Prostate gland (tissue), 2 donors: ENCODE results near the gene PHF21B.

Source experiments
- POLR2AphosphoS5 ChIP-seq: sonication (generic); formaldehyde crosslinking; IDR thresholded peaks from one replicate; pipeline ENCODE4 v1.6.1; 2017; ENCODE audit warnings: antibody characterized with exemption
- TF ChIP-seq, protein P1 (sequence below), 4 experiments: fragments of 200-600 bp in 2 of 4; fragments of 450-650 bp in 2 of 4; sonication (generic) in 2 of 4; IDR thresholded peaks; 1 replicate in 3 of 4; 2 replicates in 1 of 4; pipeline ENCODE4 v1.5.1; 2016 to 2019; ENCODE audit warnings: antibody characterized with exemption in 4 of 4, mild to moderate bottlenecking in 2 of 4, moderate library complexity in 2 of 4

DNA sequence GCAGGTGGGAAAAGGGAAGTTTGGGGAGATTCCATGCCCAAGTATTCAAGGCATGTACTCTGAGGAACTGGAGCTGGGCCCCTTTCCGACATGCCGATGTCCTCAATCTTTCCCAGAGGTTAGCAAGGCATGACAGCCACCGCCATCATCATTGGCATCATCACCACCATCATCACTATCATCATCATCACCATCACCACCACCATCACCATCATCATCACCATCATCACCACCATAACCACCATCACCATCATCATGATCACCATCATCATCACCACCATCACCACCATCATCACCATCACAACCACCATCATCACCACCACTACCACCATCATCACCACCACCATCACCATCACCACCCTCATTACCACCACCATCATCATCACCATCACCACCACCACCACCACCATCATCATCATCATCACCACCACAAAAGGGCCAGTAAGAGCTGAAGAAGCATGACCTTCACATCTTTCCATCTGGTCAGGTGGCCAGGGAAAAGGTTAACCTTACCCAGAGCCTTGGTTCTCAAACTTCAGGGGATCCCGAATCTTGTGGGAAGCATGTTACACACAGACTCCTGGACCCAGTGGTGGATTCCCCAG, 25.8 kb downstream of the PHF21B start:
- TF ChIP-seq, protein P1, sequence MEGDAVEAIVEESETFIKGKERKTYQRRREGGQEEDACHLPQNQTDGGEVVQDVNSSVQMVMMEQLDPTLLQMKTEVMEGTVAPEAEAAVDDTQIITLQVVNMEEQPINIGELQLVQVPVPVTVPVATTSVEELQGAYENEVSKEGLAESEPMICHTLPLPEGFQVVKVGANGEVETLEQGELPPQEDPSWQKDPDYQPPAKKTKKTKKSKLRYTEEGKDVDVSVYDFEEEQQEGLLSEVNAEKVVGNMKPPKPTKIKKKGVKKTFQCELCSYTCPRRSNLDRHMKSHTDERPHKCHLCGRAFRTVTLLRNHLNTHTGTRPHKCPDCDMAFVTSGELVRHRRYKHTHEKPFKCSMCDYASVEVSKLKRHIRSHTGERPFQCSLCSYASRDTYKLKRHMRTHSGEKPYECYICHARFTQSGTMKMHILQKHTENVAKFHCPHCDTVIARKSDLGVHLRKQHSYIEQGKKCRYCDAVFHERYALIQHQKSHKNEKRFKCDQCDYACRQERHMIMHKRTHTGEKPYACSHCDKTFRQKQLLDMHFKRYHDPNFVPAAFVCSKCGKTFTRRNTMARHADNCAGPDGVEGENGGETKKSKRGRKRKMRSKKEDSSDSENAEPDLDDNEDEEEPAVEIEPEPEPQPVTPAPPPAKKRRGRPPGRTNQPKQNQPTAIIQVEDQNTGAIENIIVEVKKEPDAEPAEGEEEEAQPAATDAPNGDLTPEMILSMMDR (IDR thresholded peaks at IDR 0.05): no peak
- TF ChIP-seq POLR2AphosphoS5: no peak
